ENCODE data around the gene DIAPH2.

The DIAPH2 gene

DNA sequence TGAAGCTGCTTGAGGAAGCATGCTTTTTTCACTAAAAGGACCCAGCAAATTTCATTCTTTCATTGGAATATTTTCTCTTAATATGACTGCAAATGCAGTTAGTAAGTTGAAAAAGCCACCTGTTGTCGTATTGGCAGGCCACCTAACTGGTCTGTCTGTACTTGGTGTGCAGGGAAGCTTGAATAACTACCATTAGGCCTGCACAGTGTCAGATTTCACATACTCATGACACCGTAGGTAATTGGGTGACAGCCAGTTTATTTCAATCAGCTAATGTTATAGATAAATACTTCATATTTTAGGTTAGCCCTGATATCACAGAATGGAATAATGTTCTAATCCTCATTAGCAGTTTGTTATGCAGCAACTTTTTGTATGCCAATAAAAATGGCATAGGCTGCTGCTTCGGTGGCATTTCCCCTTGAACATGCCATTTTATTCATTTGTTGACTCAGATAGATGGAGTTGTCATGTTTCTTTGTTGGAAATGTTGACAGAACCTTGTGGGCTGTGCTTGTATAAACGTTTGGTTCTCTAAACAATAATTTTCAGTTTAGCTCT, 372.8 kb downstream of the DIAPH2 start:
- no peak for DNase-seq (ENCODE audit: low spot score)

DNA sequence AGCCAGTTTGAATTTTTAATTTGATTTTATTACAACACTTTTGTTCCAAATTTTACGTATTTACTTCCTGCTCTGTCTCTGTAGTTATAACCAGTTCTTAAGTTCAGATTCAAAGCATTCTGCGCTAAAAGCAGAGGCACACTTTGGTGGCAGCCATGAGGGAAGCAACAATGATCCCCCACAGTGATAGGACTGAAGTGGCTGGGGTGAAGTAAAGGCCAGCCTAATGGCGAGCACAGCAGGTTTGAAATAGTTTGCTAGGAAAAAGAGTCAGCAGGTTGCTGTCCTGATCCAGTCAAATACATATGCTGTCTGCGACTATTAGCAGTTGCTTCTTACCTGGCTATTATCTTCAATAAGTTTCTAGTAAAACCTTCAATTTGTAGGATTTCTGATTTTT, 375.4 kb downstream of the DIAPH2 start:
- DNase-seq (ENCODE audit: low spot score), result no peak

DNA sequence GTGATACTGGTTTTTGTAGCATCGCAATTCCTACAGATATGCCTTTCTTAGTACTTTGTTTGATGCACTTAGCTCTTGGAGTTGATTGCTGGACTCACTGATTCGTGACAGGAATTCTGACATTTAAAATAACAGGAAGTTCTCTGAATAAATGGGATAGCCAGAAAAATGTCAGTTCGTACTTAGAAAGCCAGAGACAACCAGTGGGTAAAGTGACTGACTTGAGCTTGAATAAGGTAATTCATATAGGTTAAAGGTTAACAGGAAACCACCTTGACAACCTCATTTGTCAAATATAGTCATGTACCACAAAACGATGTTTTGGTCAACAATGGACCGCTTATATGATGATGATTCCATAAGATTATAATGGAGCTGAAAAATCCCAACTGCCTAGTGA, 380.4 kb downstream of the DIAPH2 start:
- no peak for DNase-seq (ENCODE audit: low spot score)

DNA sequence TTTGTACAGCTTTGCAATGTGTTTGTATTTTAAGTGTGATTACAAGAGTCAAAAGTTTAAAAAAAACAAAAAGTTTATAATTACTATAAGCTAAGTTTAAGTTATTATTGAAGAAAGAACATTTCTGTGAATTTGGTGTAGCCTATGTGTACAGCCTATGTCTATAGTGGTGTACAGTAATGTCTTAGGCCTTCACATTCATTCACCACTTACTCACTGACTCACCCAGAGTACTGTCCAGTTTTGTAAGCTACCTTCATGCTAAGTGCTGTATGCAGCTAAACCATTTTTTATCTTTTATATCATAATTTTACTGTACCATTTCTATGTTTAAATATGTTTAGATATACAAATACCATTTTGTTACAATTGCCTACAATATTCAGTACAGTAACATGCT, 381.3 kb downstream of the DIAPH2 start:
- DNase-seq (ENCODE audit: low spot score), result no peak

DNA sequence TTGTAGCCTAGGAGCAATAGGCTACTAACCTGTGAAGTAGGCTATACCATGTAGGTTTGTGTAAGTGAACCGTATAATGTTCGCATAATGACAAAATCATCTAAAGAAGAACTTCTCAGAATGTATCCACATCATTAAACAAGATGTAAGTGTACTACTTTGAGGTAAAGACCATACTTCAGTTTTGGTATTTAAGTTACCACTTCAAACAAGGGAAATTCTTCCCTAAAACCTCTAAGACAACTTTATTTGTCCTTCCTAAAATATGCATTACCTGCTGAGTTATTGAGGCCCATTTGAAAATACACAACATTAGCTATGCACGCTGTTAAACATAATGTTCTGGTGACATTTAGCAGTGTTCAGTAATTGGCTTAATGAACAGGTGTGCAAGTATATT, 381.7 kb downstream of the DIAPH2 start:
- DNase-seq (ENCODE audit: low spot score), result no peak

DNA sequence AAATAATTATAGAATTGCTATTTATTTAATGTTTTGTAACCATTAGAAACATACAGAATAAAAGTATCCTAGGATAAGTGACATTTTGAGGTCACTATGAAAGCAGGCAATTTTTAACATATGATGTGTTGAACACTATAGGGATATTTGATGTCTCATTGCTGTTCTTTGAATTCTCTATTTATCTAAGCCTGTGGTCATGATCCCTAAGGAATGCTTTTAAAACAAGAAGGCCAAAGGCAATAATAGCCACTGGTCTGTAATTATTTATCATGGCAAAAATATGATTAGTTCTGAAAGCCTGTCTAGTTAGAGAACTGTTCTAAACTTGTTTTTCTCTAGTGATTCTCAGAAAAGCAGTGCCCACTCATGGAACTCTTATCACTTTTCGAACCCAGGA, 385.7 kb downstream of the DIAPH2 start:
- no peak for DNase-seq (ENCODE audit: low spot score)

DNA sequence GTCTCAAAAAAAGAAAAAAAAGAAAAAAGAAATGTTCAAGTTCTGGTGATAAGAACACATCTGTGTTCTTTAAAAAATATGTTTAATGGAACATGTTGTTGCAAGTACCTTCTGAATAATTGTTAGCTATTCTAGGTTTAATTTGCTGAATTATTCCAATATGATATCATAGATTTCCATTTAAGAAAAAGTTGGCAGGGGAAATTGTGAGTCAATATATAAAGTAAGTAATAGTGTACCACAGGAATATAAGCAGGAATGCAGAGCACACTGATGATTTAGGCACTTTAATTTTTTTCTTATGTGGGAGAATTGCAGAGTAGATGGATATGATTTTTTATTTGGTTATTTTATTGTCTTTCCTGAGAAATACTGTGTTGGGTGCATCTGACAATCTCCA, 389.8 kb downstream of the DIAPH2 start:
- no peak for DNase-seq (ENCODE audit: low spot score)

DNA sequence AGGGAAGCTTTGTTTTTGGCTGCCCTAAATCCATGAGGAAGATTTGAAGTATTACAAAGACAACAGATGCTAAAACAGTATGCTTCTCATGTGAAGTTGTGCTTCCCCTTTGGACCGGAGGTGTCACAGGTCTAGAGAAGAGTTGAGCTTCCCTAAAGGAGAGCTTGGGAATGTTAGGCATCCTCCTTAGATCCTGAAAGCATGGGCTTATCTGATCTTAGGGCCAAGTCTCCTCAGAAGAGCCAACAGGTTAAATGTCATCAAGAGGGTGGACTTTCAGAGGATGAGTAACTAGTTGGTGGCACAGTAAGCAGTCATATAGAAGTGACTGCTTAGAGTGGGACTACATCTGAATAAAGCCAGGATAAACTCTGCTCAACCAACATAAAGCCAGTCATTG, 404.5 kb downstream of the DIAPH2 start:
- DNase-seq (ENCODE audit: low spot score), result no peak

DNA sequence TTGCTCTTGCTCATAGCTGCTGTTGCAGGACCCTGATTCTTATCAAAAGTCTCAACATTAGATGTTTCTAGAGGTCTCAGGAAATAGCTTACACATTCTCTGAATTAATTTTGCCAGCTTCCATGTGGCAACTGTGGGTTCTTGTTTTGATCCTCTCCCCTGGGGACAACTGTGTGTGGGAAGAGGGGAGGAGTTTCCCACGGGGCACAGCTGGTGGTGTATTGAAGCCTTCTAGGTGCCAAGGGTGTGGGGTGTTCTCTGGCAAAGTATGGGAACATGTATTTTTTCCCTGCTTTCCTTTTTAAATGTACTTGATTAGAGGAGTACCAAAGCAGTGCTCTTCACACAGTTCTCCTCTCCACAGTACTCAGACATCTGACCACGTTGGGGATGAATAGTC, 411.7 kb downstream of the DIAPH2 start:
- DNase-seq (ENCODE audit: low spot score), result no peak

DNA sequence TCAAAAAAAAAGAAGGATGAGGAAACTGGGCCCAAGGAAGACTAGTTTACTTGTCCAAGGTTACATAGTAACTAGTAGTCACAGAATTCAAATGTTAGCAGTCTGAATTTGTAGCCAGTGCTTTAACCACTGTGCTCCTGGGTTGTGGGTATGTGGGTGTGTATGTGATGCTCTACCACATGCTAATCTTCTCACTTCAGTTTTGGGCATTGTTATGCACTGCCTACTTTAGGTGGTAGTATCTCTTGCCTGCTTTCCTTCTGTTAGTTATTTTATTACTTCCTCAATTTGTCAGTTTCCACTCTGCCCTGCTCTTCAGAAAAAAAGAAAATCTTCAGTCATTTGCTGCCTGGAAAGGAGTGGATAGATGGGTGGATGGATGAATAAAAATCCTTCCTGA, 418.3 kb downstream of the DIAPH2 start:
- DNase-seq (ENCODE audit: low spot score), result no peak

DNA sequence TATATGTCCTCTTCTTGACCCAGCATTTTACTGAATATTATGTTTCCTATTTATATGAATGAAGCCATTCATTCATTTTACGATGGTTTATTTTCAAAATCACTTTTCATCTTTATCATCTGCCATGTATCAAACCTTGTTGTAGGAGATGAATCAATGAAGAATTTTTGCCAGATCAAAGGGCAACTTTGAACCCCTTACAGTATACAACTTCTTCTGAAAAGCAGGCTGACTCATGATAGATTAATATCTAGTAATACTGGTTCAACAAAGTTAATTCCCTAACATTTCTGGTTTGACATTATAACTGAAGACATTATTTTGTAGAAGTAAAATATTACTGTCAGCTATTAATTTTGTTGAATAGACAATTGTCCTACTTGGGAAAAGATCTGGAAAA, 425.1 kb downstream of the DIAPH2 start:
- no peak for DNase-seq (ENCODE audit: low spot score)

DNA sequence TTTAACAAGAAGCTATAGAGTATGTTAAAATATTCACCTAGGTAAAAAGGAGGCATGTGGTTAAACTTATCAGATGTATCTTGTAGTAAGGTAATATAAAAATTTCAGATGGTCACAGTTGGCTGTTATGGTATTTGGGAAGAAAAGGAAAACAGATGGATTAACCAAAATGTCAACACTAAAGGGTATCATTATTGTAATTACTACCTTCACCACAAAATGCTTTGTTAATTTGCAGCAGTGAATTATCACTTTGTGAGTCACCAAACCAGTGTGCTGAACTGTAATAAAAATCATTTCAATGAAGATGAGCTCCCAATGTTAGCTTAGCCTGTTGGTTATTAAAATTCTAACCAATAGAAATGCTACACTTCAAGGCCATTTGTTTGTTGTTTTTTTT, 432.9 kb downstream of the DIAPH2 start:
- no peak for DNase-seq (ENCODE audit: low spot score)

DNA sequence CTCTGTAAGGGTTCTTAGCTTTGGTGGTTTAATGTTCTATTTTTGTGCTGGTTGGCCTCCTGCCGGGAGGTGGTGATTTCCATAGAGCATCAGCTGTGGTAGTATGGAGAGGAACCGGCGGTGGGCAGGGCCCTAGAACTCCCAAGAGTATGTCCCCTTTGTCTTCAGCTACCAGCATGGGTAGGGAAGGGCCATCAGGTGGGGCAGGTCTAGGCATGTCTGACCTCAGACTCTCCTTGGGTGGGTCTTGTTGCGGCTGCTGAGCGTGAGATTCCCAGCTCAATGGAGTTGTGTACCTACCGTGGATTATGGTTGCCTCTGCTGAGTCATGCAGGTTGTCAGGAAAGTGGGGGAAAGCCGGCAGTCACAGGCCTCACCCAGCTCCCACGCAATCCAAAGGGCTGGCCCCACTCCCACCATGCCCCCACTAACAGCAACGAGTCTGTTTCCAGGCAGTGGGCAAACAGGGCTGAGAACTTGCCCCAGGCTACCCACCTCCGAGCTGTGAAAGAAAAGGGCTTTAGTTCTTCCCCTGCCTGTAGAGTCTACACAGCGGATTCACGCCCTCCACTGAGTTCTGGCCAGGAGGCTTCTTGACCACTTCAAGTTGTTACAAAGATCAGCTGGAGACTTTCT, 434.9 kb downstream of the DIAPH2 start:
- DNase-seq (ENCODE audit: low spot score), result no peak

DNA sequence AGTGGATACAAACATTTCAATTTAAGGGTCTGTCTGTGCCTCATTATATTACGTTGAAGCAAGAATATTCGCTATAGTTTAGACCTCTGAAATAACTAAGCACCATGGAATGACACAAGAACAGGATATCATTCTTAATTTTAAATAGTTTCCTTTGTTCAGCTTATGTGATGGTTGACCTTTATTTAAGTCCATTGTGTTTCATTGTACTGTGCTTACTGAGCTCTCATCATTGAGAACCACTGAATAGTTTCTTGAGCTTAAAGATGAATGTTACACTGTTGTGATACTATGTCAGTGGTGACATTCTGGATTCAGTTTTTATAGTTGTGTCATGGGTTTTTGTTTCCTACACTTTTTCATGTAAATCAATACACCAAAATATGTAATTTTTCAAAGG, 438.4 kb downstream of the DIAPH2 start:
- no peak for DNase-seq (ENCODE audit: low spot score)

DNA sequence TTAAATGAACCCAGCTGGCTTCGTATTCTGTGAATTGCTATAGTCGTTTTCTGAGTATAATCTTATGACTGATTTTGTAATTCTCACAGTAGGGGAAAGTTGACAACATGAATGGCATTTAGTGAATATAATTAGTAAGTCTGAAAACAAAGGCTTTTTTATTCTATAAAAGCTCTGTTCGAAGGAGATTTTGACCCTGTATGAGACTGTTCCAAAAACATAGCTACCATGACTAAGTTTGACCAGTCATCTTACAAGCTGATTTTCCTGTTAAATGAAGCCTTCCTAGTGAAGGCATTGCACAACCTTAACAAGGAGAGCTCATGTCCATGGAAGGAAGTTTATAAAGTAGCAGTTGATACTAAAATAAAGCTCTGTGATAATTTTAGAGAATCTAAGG, 441.4 kb downstream of the DIAPH2 start:
- no peak for DNase-seq (ENCODE audit: low spot score)

DNA sequence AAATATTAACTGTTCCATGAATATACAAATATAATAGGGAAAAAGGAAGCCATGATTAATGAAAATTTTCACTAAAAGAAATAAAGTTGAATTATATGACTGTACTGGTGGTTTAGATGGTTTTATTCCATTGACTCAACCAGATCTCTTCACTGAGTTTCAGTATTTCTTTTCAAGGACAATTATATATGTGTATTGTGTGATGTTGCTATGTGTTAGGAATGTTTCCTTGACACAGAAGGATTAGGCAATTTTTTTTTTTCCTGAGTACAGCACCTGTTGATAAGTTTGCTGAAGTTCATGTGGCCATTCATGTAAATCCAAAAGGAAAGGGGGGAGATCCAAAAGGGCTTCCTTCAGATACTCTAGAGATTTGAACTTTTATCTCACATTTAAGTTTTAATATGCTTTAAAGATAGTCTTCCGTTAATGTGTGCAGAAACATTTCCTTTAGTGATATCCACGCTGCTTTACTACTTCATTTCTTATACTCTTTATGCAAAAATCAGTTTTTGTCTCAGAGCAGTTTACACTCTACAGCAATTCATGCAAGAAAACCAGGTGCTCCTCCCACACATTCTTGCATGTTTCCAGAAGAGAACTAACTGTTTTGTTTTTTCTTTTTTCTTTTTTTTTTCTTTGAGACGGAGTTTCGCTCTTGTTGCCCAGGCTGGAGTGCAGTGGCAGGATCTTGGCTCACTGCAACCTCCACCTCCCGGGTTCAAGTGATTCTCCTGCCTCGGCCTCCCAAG, 448.2 kb downstream of the DIAPH2 start:
- DNase-seq (ENCODE audit: low spot score), result no peak

DNA sequence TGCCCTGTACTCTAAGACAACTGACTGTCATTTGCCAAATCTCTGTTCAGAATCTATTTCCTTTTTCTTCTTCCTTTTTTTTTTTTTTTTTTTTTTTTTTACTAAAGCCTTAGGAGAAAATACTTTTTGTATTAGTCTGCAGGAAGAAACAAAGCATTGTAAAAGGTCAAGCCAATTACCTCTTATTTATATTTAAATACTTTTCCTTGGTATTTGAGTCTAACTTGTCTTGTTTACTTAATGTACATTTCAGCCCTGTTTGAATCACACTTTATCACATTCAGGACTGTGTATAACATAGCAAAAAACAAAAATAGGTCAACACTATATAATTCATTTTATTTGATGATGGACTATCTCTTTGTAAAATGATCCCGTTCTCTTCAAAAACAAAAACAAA, 461.3 kb downstream of the DIAPH2 start:
- DNase-seq (ENCODE audit: low spot score), result no peak

DNA sequence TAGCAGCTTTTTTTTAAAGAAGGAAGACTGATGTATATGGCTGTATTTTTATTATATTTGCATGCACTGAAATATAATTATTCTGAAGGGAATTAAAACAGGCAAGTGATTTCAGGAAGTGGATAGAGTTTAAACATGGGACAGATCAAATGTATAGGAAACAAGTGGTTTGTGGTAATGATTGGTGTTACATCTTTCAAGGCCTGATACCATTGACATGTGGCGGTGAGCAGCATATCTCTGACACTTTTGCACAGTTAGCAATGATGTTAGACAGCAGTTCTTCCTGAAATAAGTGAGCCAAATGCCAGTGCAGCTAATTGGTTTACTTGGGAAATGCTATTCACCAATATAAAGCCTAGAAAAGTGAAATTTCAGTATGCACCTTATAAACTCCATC, 471.2 kb downstream of the DIAPH2 start:
- no peak for DNase-seq (ENCODE audit: low spot score)

DNA sequence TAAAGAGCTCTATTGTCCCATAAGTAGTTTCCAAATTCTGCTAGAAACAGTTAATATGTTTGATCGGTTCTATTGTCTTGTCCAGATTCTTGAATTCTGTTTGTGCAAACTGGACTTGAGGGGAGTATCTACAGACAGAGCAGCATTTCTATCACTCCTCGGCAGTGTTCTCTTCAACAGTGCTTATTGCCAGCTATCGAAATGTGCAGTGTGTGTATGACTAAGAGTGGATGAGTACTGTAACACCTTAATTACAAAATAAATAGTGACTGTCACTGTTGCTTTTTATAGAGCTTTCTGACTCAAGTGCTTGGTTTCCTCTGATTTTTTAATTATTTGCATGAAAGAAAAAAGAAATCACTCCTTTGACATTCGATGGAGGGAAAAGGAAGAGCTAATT, 473.6 kb downstream of the DIAPH2 start:
- no peak for DNase-seq (ENCODE audit: low spot score)

DNA sequence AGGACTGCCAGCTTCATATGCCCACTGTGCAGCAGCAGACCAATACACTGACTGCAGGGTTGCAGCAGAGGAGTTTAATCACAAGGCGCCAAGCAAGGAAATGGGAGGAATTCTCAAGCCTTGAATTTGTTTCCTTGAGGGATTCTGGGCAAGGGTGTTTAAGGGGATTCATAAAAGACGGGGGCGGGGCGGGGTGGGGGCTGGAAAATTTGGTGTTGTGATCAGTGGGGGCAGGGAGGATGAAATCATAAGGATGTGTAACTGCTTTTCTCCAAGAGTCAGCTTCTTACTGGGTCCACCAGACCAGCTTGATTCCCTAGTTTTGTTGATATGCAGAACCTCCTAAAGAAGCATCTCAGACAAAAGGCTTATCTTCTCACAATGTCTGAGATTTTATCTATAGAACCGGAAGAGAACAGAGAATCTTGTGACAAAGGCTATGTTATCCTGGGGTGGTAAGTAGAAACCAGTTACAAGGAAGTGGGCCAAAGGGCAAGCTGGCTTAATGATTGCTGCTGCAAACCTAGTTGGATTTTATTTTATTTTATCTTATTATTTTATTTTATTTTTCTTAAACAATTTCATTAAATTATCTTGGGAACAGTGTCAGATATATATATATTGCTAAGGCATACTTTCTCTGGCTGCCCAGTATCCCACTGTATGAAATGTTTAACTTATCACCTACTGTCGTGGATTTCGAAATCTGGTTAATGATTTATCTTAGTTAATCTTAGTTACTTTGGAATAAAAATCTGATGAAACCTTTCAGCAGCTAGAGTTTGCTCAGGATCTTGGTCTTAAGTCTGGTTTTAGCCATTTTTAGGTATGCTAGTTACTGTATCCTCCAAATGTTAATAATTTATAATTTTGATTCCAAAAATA, 475.5 kb downstream of the DIAPH2 start:
- no peak for DNase-seq (ENCODE audit: low spot score)

DNA sequence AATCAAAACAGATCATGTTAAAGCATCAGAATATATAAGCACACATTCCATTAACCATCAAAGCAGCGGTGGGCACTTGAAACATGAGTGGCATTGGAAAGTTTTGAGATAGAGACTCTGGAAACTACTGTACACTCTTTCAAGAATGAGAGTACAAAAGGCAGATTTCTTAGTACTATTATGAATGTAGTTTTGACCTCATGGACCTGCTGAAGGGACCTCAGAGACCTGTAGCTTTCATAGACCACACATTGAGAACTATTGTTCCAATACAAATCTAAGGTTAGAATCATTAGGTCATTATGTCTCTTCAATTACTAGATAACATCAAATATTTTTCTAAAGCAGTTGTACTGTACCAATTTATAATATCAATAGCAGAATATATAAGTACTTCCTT, 482.7 kb downstream of the DIAPH2 start:
- DNase-seq (ENCODE audit: low spot score), result no peak

DNA sequence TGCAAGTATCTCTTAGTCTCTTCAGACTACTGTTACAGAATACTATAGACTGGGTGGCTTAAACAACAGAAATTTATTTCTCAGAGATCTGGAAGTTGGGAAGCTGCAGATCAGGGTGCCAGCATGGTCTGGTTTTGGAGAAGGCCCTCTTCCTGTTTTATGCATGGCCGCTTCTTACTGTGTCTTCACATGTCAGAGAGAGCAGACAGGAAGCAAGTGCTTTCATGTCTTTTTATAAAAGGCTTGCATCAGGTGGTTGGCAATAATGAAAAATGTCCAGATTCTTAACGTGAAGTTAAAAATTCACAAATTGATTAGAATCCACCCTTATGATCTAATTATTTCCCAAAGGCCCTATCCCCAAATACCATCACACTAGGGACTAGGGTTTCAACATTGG, 484.0 kb downstream of the DIAPH2 start:
- no peak for DNase-seq (ENCODE audit: low spot score)

DNA sequence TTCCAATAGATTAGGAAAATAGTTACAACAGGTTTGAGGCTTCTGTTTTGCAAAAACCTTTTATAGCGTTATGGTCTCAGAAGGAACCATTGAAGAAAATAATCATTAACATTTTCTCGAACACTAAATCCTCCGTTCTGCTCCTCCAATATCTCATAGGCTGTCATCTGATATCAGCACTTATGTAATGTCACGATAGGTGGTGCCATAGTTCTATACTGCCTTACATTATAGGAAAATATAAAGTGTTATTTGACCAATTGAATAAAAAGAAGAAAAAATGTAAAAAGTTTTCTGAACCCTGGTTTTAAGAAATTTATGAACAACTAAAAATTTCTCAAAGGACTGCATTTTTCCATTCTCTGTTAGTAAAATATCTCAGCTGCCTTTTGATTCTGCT, 490.5 kb downstream of the DIAPH2 start:
- DNase-seq (ENCODE audit: low spot score), result no peak
